Progenitor cell of endocrine pancreas (in vitro differentiated cells): Measurements from ENCODE around the gene ZNF223. TPM values are rescaled to one million over a fixed set of nuclear protein-coding genes. Genes with fewer than 3 reads are reported as not detected.

Source experiments
- DNase-seq: peaks from one replicate; pipeline ENCODE4 v3.0.0; 2021; ENCODE audit warnings: low spot score; ENCODE audit not compliant: unreplicated experiment
- H3K27ac Mint-ChIP-seq: 2 replicates; pipeline ENCODE4 v1.8.0; 2021; ENCODE audit warnings: mild to moderate bottlenecking, moderate library complexity, mixed read lengths
- H3K27me3 Mint-ChIP-seq: 2 replicates; pipeline ENCODE4 v1.8.0; 2021; ENCODE audit warnings: mixed read lengths
- H3K36me3 Mint-ChIP-seq: 2 replicates; pipeline ENCODE4 v1.8.0; 2022; ENCODE audit warnings: mixed read lengths; ENCODE audit not compliant: insufficient read depth
- H3K4me1 Mint-ChIP-seq: 2 replicates; pipeline ENCODE4 v1.8.0; 2021; ENCODE audit warnings: low read depth, mixed read lengths
- H3K4me3 Mint-ChIP-seq: 2 replicates; pipeline ENCODE4 v1.8.0; 2021; ENCODE audit warnings: low read depth, mild to moderate bottlenecking, moderate library complexity, mixed read lengths
- H3K9me3 Mint-ChIP-seq: 2 replicates; pipeline ENCODE4 v1.8.0; 2021; ENCODE audit warnings: low read depth, mixed read lengths
- CTCF ChIP-seq: fragments of 200-600 bp; sonication (generic); IDR thresholded peaks from one replicate; pipeline ENCODE4 v1.5.0; 2021; ENCODE audit warnings: antibody characterized with exemption, mild to moderate bottlenecking; ENCODE audit not compliant: unreplicated experiment
- long read RNA-seq: library from polyadenylated mRNA; unstranded; transcript quantifications from one replicate; pipeline ENCODE4 v2.0.0, GENCODE V29; 2020
- total RNA-seq: library from RNA; stranded (reverse); gene quantifications from 2 replicates; pipeline ENCODE4 v1.2.1, GENCODE V29; 2021

ZNF223 gene
- 14.2 and 14.4 TPM in 2 replicates for total RNA-seq
- long read RNA-seq, transcript ZNF223-201 (5 exons, 2,418 nt), result major isoform, 69 of 82 reads
- long read RNA-seq, partial matches to known transcripts, result 3 of 82 reads
- long read RNA-seq, other reads (novel, unspliced or antisense), result 7 of 82 reads

GRCh38 chr19:44051650-44052402 is at the start of gene ZNF223:
TSS of gene ZNF223 (plus strand) at chr19:44052036. CDS start at chr19:44055177, 3,141 bp downstream.
- Mint-ChIP-seq H3K9me3 (peaks cover 3% of the 10 kb centered on the region), H3K4me3 (peak within 1 kb of the TSS; percentile 97), H3K36me3 (peaks cover 21% of the 10 kb centered on the region), H3K27ac (peak within 1 kb of the TSS; percentile 99), H3K27me3 (peaks cover 31% of the 10 kb centered on the region), H3K4me1 (peaks cover 30% of the 10 kb centered on the region)
- TF ChIP-seq CTCF, result no peak
- peak; percentile 90 for DNase-seq

- no peak for TF ChIP-seq CTCF
- Mint-ChIP-seq H3K36me3 (peaks cover 23% of the 10 kb centered on the region), H3K27me3 (peaks cover 3% of the 10 kb centered on the region), H3K4me3 (peak overlapping the region; percentile 95), H3K27ac (peak overlapping the region; percentile 96), H3K4me1 (peaks cover 14% of the 10 kb centered on the region), H3K9me3 (peaks cover 13% of the 10 kb centered on the region)
- DNase-seq, result no peak
Measured at GRCh38 chr19:44002212-44002565, 49.6 kb upstream of the ZNF223 start.

- Mint-ChIP-seq H3K36me3 (peaks cover 24% of the 10 kb centered on the region), H3K27ac (peak within 1 kb of the TSS; percentile 96), H3K27me3 (peaks cover 3% of the 10 kb centered on the region), H3K4me3 (peak within 1 kb of the TSS; percentile 95), H3K9me3 (peaks cover 19% of the 10 kb centered on the region), H3K4me1 (peaks cover 14% of the 10 kb centered on the region)
- TF ChIP-seq CTCF, result no peak
- peak; percentile 74 for DNase-seq
Measured at GRCh38 chr19:44002566-44003460, 49.0 kb upstream of the ZNF223 start, which contains the start of gene ZNF230. TSS of gene ZNF230 (plus strand) at chr19:44002957. CDS start at chr19:44007079, 4,122 bp downstream.

GRCh38 chr19:44003461-44004009 is 48.3 kb upstream of the ZNF223 start:
- peaks cover 24% of the 10 kb centered on the region for H3K9me3 Mint-ChIP-seq
- H3K27me3 Mint-ChIP-seq, result peaks cover 3% of the 10 kb centered on the region
- no peak for DNase-seq
- H3K4me1 Mint-ChIP-seq, result peaks cover 14% of the 10 kb centered on the region
- H3K4me3 Mint-ChIP-seq, result peak overlapping the region; percentile 95
- no peak for TF ChIP-seq CTCF
- H3K27ac Mint-ChIP-seq, result peak overlapping the region; percentile 96
- H3K36me3 Mint-ChIP-seq, result peaks cover 30% of the 10 kb centered on the region

GRCh38 chr19:44005973-44006372 is 45.9 kb upstream of the ZNF223 start:
- Mint-ChIP-seq H3K4me1 (peaks cover 14% of the 10 kb centered on the region), H3K36me3 (peaks cover 53% of the 10 kb centered on the region), H3K9me3 (peaks cover 43% of the 10 kb centered on the region), H3K27me3 (peaks cover 3% of the 10 kb centered on the region), H3K27ac (no peak overlapping the region), H3K4me3 (no peak overlapping the region)
- DNase-seq, result no peak
- no peak for TF ChIP-seq CTCF
